Gastroesophageal sphincter (tissue), 4 donors: ENCODE data around the gene SLC9A6. TPM values are rescaled to one million over a fixed set of nuclear protein-coding genes. Genes with fewer than 3 reads are reported as not detected.

Source experiments
- ATAC-seq: fragments of 150-250 bp; one replicate; pipeline ENCODE4 v1.9.1; 2016; ENCODE audit warnings: mild to moderate bottlenecking, moderate library complexity
- H3K27ac ChIP-seq, 4 donors: fragments of 200-600 bp; sonication (generic) in 3 of 4; 1 replicate in 3 of 4; 2 replicates in 1 of 4; pipeline ENCODE4 v1.5.1; 2016 to 2019
- H3K27me3 ChIP-seq: fragments of 200-600 bp; sonication (generic); one replicate; pipeline ENCODE4 v1.5.1; 2019
- H3K36me3 ChIP-seq, 2 donors: fragments of 200-600 bp; sonication (generic); one replicate each; pipeline ENCODE4 v1.5.1; 2019; ENCODE audit warnings: control low read depth in 1 of 2
- H3K4me1 ChIP-seq, 3 donors: fragments of 200-600 bp; sonication (generic); 1 replicate in 2 of 3; 2 replicates in 1 of 3; pipeline ENCODE4 v1.5.1; 2016 to 2019; ENCODE audit warnings: control low read depth in 2 of 3
- H3K4me3 ChIP-seq, 2 donors: fragments of 200-600 bp; sonication (generic); one replicate each; pipeline ENCODE4 v1.5.1; 2019; ENCODE audit warnings: mild to moderate bottlenecking in 1 of 2, moderate library complexity in 1 of 2
- H3K9me3 ChIP-seq, 3 donors: fragments of 200-600 bp; sonication (generic); one replicate each; pipeline ENCODE4 v1.5.1; 2017 to 2019; ENCODE audit warnings: control low read depth in 2 of 3
- EP300 ChIP-seq: sonication (generic); formaldehyde crosslinking; IDR thresholded peaks from one replicate; pipeline ENCODE4 v1.6.1; 2017; ENCODE audit warnings: antibody characterized with exemption, mild to moderate bottlenecking
- POLR2A ChIP-seq, 2 donors: fragments of 450-650 bp; IDR thresholded peaks; one replicate each; pipeline ENCODE4 v1.6.1; 2017; ENCODE audit warnings: antibody characterized with exemption in 2 of 2, mild to moderate bottlenecking in 2 of 2, moderate library complexity in 1 of 2
- POLR2AphosphoS5 ChIP-seq: sonication (generic); formaldehyde crosslinking; IDR thresholded peaks from one replicate; pipeline ENCODE4 v1.6.1; 2017; ENCODE audit warnings: antibody characterized with exemption
- WGBS, 2 donors: methylation state at CpG; one replicate each; pipeline ENCODE4 v1.1.5; 2018; ENCODE audit warnings: low coverage in 1 of 2; 5-methylcytosine and 5-hydroxymethylcytosine counted together
- total RNA-seq, 4 donors: library from RNA; depleted of rRNA; stranded (reverse); fragments of >200 nt; gene quantifications; one replicate each; pipeline ENCODE4 v1.1.0, GENCODE V29; 2016
- TF ChIP-seq, protein P1 (sequence below), 4 experiments: fragments of 200-600 bp in 2 of 4; fragments of 450-650 bp in 2 of 4; sonication (generic) in 1 of 4; IDR thresholded peaks; one replicate each; pipeline ENCODE4 v1.5.1; 2017 to 2019; ENCODE audit warnings: antibody characterized with exemption in 4 of 4, mild to moderate bottlenecking in 2 of 4, moderate library complexity in 2 of 4

The SLC9A6 gene
- total RNA-seq, 4 donors from 2014 or later: 17.2 to 27.3 (median 20.3) TPM

DNA sequence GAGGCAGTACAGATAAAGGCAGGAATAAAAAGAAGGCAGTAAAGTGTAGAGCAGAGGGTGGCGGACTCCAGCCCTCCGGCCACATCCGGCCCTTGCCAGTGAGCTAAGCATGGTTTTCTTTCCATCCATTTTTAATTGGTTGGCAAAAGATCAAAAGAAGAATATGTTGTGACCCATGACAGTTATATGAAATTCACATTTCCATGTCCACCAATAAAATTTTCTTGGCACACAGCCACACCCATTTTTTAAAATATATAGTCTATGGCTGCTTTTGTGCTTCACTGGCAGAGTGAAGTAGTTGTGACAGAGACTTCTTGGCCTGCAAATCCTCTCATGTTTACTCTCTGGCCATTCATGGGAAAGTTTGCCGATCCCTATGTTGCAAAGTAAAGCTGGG, 29.8 kb downstream of the SLC9A6 start:
- H3K4me1 ChIP-seq: no peaks in the 10 kb centered on the region
- peaks cover 0 to 33% of the 10 kb centered on the region in 2 donors for H3K36me3 ChIP-seq
- no peak overlapping the region for H3K27ac ChIP-seq
- TF ChIP-seq, protein P1, sequence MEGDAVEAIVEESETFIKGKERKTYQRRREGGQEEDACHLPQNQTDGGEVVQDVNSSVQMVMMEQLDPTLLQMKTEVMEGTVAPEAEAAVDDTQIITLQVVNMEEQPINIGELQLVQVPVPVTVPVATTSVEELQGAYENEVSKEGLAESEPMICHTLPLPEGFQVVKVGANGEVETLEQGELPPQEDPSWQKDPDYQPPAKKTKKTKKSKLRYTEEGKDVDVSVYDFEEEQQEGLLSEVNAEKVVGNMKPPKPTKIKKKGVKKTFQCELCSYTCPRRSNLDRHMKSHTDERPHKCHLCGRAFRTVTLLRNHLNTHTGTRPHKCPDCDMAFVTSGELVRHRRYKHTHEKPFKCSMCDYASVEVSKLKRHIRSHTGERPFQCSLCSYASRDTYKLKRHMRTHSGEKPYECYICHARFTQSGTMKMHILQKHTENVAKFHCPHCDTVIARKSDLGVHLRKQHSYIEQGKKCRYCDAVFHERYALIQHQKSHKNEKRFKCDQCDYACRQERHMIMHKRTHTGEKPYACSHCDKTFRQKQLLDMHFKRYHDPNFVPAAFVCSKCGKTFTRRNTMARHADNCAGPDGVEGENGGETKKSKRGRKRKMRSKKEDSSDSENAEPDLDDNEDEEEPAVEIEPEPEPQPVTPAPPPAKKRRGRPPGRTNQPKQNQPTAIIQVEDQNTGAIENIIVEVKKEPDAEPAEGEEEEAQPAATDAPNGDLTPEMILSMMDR (IDR thresholded peaks at IDR 0.05): no peak
- TF ChIP-seq POLR2AphosphoS5 (no peak), POLR2A (IDR thresholded peaks at IDR 0.05) (no peak), EP300 (no peak)
- H3K27me3 ChIP-seq: no peaks in the 10 kb centered on the region
- ATAC-seq: no peak
- no peak overlapping the region for H3K4me3 ChIP-seq
- 86 to 93% methylated on average over 3 to 4 of the region's 4 CpGs for WGBS, 2 donors
- H3K9me3 ChIP-seq: no peaks in the 10 kb centered on the region

DNA sequence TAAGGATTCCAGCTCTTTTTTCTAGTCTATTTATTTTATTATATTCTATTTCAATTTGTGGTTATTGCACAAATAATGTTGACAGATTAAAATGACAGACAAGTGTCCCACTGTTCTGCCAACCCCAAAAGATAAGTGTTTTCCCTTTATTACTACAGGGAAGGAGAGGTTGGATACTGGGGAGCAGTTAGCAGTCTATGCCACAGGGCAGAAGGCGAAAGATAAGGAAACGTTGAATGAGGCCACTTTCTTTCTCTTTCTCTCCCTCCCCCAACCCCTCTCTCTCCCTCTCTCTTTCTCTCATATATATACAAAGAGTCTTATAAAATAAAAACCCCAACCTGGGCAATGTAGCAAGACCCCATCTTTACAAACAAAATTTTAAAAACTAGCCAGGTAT, 31.6 kb downstream of the SLC9A6 start:
- Histone ChIP-seq H3K4me3 (no peak overlapping the region), H3K36me3 (peaks cover 0 to 24% of the 10 kb centered on the region in 2 donors), H3K4me1 (no peaks in the 10 kb centered on the region), H3K27ac (no peak overlapping the region), H3K27me3 (no peaks in the 10 kb centered on the region), H3K9me3 (no peaks in the 10 kb centered on the region)
- no peak for ATAC-seq
- 94 to 100% methylated on average over 2 of the region's 2 CpGs for WGBS, 2 donors
- TF ChIP-seq POLR2A (IDR thresholded peaks at IDR 0.05): no peak
- TF ChIP-seq, protein P1 (IDR thresholded peaks at IDR 0.05): no peak
- no peak for TF ChIP-seq POLR2AphosphoS5
- TF ChIP-seq EP300: no peak

DNA sequence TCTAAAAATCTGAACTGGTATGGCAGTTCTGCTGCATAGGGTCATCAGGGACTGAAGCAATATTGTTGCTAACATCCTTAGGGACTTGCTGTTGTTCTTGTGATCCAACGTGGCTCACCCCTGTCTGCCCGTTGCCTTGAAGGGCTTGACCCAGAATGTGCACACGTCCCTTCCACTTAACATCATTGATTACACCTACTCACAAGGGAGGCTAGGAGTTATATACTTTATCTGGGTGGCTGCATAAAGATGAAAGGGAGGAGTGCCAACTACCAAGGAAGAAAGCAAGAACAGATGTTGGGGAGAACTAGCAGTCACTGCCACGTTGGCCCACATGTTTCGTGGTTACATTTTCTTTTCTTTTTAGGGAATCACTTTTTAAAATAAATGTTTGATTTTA, 34.0 kb downstream of the SLC9A6 start:
- Histone ChIP-seq H3K4me1 (no peaks in the 10 kb centered on the region), H3K36me3 (peaks cover 0 to 16% of the 10 kb centered on the region in 2 donors), H3K27me3 (no peaks in the 10 kb centered on the region), H3K27ac (no peak overlapping the region), H3K4me3 (no peak overlapping the region), H3K9me3 (no peaks in the 10 kb centered on the region)
- no peak for ATAC-seq
- no peak for TF ChIP-seq EP300
- no peak for TF ChIP-seq POLR2AphosphoS5
- TF ChIP-seq, protein P1 (IDR thresholded peaks at IDR 0.05): no peak
- TF ChIP-seq POLR2A (IDR thresholded peaks at IDR 0.05): no peak
- 59 to 89% methylated on average over 2 to 5 of the region's 5 CpGs for WGBS, 2 donors

DNA sequence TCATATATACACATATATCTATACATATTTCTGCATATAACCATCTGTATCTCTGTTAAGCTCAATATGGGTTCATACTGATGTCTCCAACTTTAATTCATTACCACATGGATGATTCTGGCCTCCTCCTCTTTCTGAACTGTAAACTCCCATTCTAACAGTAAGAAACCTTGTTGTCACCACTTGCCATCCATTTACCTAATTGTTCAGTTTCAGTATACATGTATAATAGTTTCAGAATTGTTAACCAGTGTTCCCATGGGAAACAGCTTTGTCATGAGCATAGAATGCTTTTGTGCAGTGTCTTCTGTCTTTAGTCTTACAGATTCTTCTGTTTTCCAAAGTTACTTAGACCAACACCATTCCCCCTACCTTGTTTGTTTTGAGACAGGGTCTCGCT, 35.9 kb downstream of the SLC9A6 start:
- Histone ChIP-seq H3K4me3 (no peak overlapping the region), H3K36me3 (peaks cover 0 to 20% of the 10 kb centered on the region in 2 donors), H3K4me1 (no peaks in the 10 kb centered on the region), H3K9me3 (no peaks in the 10 kb centered on the region), H3K27me3 (no peaks in the 10 kb centered on the region), H3K27ac (no peak overlapping the region)
- no peak for ATAC-seq
- WGBS, 2 donors: 86% methylated on average over 1 of the region's 1 CpG; no CpG with 5 or more reads in 1 of the 2 donors
- TF ChIP-seq, protein P1 (IDR thresholded peaks at IDR 0.05): no peak
- TF ChIP-seq EP300 (no peak), POLR2A (IDR thresholded peaks at IDR 0.05) (no peak), POLR2AphosphoS5 (no peak)

DNA sequence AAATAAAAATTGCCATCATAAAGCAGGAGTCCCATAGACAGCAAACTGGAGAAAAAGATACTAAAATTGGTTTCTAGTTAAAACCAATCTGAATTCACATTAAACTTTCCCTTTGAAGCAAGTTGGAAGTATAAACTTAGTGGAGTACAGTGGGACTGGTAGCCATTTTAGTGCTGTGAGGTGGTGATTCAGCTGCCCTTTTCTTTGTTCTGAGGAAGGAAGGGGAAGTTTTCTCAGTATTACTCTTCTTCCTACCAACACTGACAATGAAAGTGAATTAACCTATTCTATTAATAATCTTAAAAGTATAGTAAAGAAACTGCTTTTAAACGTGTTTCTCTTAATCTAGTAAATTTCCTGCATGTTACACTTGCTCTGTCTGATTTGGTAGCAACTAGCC, 36.7 kb downstream of the SLC9A6 start:
- TF ChIP-seq POLR2AphosphoS5 (no peak), EP300 (no peak), POLR2A (IDR thresholded peaks at IDR 0.05) (no peak)
- TF ChIP-seq, protein P1 (IDR thresholded peaks at IDR 0.05): no peak
- no peaks in the 10 kb centered on the region for H3K9me3 ChIP-seq
- no peak overlapping the region for H3K4me3 ChIP-seq
- no peak overlapping the region for H3K27ac ChIP-seq
- ATAC-seq: no peak
- no peaks in the 10 kb centered on the region for H3K27me3 ChIP-seq
- WGBS, 2 donors: 43 to 54% methylated on average over 1 of the region's 1 CpG
- peaks cover 0 to 20% of the 10 kb centered on the region in 2 donors for H3K36me3 ChIP-seq
- no peaks in the 10 kb centered on the region for H3K4me1 ChIP-seq
